ENCODE measurements around the gene CLBA1. TPM values are rescaled to one million over a fixed set of nuclear protein-coding genes. Genes with fewer than 3 reads are reported as not detected.
"Not testable (repeated sequence)": the region's sequence is repeated elsewhere in the genome, so short reads cannot be mapped to it uniquely, and the experiment has no call there.

Gene CLBA1
- total RNA-seq, 1 experiment from 2014 or later = 24.3 TPM

- H3K27ac Mint-ChIP-seq (ENCODE audit: low read depth, unreplicated experiment); DNase-seq (ENCODE audit: unreplicated experiment); H3K9me3 Mint-ChIP-seq (ENCODE audit: unreplicated experiment); H3K27me3 Mint-ChIP-seq (ENCODE audit: insufficient read depth, unreplicated experiment); BruUV-seq (replicated peaks); CTCF ChIA-PET; H3K4me3 Mint-ChIP-seq (ENCODE audit: unreplicated experiment); H3K4me1 Mint-ChIP-seq (ENCODE audit: insufficient read depth, unreplicated experiment); intact Hi-C loops (cut with micrococcal nuclease): not testable (repeated sequence)
- POLR2A ChIA-PET = interaction anchor here (0.6 to 1.0 kb wide), 2 partner anchors 12 to 931 kb away, joined by 4 to 5 read pairs; no protein-coding TSS in a partner anchor
- H3K36me3 Mint-ChIP-seq (ENCODE audit: insufficient read depth, unreplicated experiment) = peaks cover 98% of the 10 kb centered on the region
Observed at GRCh38 chr14:104944016-104944308, 41.6 kb upstream of the CLBA1 start.

DNA sequence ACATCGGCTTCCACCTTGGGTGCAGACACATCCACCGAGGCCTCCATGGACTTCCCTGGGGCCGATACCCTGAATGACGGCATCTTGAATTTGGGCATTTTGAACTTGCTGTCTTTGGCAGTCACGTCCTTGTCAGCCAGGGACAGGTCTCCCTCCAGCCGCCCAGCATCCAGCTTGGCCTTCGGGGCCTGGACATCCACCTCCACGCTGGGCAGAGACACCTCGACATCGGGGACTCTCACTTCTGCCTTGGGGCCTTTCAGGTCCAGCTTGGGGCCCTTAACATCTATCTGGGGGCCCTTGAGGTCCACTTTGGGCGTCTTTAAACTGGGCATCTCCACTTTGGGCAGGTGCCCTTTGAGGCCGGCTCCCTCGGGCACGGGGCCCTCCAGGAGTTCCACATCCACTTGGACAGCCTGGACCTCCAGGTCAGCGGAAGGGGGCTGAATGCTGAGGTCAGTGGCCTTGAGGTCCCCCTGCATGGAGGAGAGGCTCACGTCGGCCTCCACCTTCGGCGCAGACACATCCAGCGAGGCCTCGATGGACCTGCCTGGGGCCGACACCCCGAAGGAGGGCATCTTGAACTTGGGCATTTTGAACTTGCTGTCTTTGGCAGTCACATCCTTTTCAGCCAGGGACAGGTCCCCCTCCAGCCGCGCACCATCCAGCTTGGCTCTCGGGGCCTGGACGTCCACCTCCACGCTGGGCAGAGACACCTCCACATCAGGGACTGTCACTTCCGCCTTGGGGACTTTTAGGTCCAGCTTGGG is 41.0 kb upstream of the CLBA1 start:
- H3K36me3 Mint-ChIP-seq (ENCODE audit: insufficient read depth, unreplicated experiment) = peaks cover 100% of the 10 kb centered on the region
- H3K27me3 Mint-ChIP-seq (ENCODE audit: insufficient read depth, unreplicated experiment); intact Hi-C loops (cut with micrococcal nuclease); H3K4me1 Mint-ChIP-seq (ENCODE audit: insufficient read depth, unreplicated experiment); H3K4me3 Mint-ChIP-seq (ENCODE audit: unreplicated experiment); DNase-seq (ENCODE audit: unreplicated experiment); BruUV-seq (replicated peaks); H3K9me3 Mint-ChIP-seq (ENCODE audit: unreplicated experiment); CTCF ChIA-PET; H3K27ac Mint-ChIP-seq (ENCODE audit: low read depth, unreplicated experiment): not testable (repeated sequence)
- POLR2A ChIA-PET = interaction anchor here (0.6 to 1.0 kb wide), 2 partner anchors 11 to 932 kb away, joined by 4 to 5 read pairs; no protein-coding TSS in a partner anchor

- H3K4me1 Mint-ChIP-seq (ENCODE audit: insufficient read depth, unreplicated experiment); H3K9me3 Mint-ChIP-seq (ENCODE audit: unreplicated experiment); H3K27ac Mint-ChIP-seq (ENCODE audit: low read depth, unreplicated experiment); CTCF ChIA-PET; H3K4me3 Mint-ChIP-seq (ENCODE audit: unreplicated experiment); BruUV-seq (replicated peaks); DNase-seq (ENCODE audit: unreplicated experiment); POLR2A ChIA-PET; H3K27me3 Mint-ChIP-seq (ENCODE audit: insufficient read depth, unreplicated experiment); intact Hi-C loops (cut with micrococcal nuclease): not testable (repeated sequence)
- H3K36me3 Mint-ChIP-seq (ENCODE audit: insufficient read depth, unreplicated experiment) = peaks cover 100% of the 10 kb centered on the region
Observed at GRCh38 chr14:104945266-104945665, 40.3 kb upstream of the CLBA1 start.

- peaks cover 100% of the 10 kb centered on the region for H3K36me3 Mint-ChIP-seq (ENCODE audit: insufficient read depth, unreplicated experiment)
- CTCF ChIA-PET = interaction anchor here (0.6 kb wide), 1 partner anchor 102 kb away, joined by 3 read pairs; no protein-coding TSS in a partner anchor
- intact Hi-C loops (cut with micrococcal nuclease); H3K27ac Mint-ChIP-seq (ENCODE audit: low read depth, unreplicated experiment); H3K27me3 Mint-ChIP-seq (ENCODE audit: insufficient read depth, unreplicated experiment); H3K9me3 Mint-ChIP-seq (ENCODE audit: unreplicated experiment); BruUV-seq (replicated peaks); H3K4me1 Mint-ChIP-seq (ENCODE audit: insufficient read depth, unreplicated experiment); POLR2A ChIA-PET; H3K4me3 Mint-ChIP-seq (ENCODE audit: unreplicated experiment); DNase-seq (ENCODE audit: unreplicated experiment): not testable (repeated sequence)
Observed at GRCh38 chr14:104945986-104946965, 39.3 kb upstream of the CLBA1 start.

DNA sequence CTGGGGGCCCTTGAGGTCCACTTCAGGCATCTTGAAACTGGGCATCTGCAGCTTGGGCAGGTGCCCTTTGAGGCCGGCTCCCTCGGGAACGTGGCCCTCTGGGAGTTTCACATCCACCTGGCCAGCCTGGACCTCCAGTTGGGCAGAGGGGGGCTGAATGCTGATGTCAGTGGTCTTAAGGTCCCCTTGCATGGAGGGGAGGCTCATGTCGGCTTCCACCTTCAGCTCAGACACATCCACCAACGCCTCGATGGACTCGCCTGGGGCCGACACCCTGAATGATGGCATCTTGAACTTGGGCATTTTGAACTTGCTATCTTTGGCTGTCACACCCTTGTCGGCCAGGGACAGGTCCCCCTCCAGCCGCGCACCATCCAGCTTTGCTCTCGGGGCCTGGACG is 38.4 kb upstream of the CLBA1 start:
- CTCF ChIA-PET; H3K4me3 Mint-ChIP-seq (ENCODE audit: unreplicated experiment); intact Hi-C loops (cut with micrococcal nuclease); POLR2A ChIA-PET; BruUV-seq (replicated peaks); H3K27me3 Mint-ChIP-seq (ENCODE audit: insufficient read depth, unreplicated experiment); DNase-seq (ENCODE audit: unreplicated experiment); H3K27ac Mint-ChIP-seq (ENCODE audit: low read depth, unreplicated experiment); H3K4me1 Mint-ChIP-seq (ENCODE audit: insufficient read depth, unreplicated experiment); H3K9me3 Mint-ChIP-seq (ENCODE audit: unreplicated experiment): not testable (repeated sequence)
- peaks cover 100% of the 10 kb centered on the region for H3K36me3 Mint-ChIP-seq (ENCODE audit: insufficient read depth, unreplicated experiment)

DNA sequence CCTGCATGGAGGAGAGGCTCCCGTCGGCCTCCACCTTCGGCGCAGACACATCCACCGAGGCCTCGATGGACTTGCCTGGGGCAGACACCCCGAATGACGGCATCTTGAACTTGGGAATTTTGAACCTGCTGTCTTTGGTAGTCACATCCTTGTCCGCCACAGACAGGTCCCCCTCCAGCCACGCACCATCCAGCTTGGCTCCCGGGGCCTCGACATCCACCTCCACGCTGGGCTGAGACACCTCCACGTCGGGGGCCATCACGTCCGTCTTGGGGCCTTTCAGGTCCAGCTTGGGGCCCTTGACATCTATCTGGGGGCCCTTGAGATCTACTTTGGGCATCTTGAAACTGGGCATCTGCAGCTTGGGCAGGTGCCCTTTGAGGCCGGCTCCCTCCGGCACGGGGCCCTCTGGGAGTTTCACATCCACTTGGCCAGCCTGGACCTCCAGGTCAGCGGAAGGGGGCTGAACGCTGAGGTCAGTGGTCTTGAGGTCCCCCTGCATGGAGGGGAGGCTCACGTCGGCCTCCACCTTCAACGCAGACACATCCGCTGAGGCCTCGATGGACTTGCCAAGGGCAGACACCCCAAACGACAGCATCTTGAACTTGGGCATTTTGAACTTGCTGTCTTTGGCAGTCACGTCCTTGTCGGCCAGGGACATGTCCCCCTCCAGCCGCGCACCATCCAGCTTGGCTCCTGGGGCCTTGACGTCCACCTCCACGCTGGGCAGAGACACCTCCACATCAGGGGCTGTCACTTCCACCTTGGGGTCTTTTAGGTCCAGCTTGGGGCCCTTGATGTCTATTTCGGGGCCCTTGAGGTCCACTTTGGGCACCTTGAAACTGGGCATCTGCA is 37.5 kb upstream of the CLBA1 start:
- H3K4me1 Mint-ChIP-seq (ENCODE audit: insufficient read depth, unreplicated experiment); intact Hi-C loops (cut with micrococcal nuclease); H3K9me3 Mint-ChIP-seq (ENCODE audit: unreplicated experiment); DNase-seq (ENCODE audit: unreplicated experiment); H3K27ac Mint-ChIP-seq (ENCODE audit: low read depth, unreplicated experiment); H3K4me3 Mint-ChIP-seq (ENCODE audit: unreplicated experiment); BruUV-seq (replicated peaks); CTCF ChIA-PET; H3K27me3 Mint-ChIP-seq (ENCODE audit: insufficient read depth, unreplicated experiment): not testable (repeated sequence)
- H3K36me3 Mint-ChIP-seq (ENCODE audit: insufficient read depth, unreplicated experiment) = peaks cover 100% of the 10 kb centered on the region
- POLR2A ChIA-PET = interaction anchor here (0.7 kb wide), 1 partner anchor 10 kb away, joined by 3 read pairs; no protein-coding TSS in a partner anchor
